GM18867 (cell line): ENCODE data around the gene STUB1.
A peak's percentile ranks its signal among the peaks of the same experiment; 100 is the strongest.

Experiments used
- ATAC-seq: cut with Tn5 transposase; IDR thresholded peaks from one replicate; pipeline ENCODE4 v1.9.1; 2021; ENCODE audit warnings: mild to moderate bottlenecking, moderate library complexity; ENCODE audit not compliant: unreplicated experiment

STUB1 gene

DNA sequence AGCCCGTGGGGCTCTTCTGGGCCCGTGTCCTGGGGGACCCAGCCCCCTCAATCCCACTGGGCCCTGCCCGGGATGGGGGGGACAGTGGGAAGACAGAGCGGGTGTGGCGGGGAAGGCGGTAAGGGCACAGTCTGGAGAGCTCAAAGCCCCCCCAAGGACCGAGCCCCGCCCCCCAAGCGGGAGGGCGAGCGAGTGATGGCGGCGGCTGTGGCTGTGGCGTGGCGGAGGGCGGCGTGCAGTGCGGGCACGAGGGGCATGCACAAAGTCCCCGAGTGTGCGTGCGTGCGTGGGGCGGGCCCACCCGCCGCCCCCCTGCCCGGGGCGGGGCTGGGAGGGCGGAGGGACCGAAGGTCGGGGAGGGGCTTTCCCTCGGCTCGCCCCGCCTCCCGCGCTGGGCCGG, 13.6 kb downstream of the STUB1 start:
- no peak for ATAC-seq

DNA sequence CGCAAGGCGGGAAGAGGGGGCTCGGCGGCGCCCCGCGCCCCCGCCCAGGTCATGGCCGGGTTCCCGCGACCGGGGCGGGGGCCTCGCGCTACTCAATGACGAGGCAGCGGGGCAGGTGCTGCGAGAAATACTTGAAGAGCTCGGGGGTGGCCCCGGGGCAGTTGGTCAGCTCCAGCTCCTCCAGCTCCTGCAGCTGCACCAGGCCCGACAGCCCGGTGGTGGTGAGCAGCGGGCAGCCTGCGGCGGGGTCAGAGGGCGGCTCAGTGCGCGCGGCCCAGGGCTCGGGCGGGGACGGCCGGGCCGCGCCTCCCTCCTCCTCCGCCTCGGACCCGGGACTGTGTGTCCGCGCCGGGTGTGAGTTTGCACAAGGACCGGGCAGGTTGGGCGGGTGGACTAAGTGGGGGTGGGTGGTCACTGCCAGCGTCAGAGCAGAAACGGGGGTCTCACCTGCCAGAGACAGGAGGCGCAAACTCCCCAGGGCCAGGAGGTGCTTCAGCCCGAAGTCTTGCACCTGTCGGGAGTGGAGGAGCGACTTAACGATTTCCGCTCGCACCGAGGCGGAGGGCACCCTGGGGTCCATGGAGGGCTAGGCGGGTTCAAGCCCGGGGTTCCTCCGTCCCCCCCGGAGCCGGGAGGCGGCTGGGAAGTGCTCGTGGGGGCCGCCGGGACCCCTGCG, 14.1 kb downstream of the STUB1 start:
- ATAC-seq: no peak

GRCh38 chr16:694863-695354, 14.7 kb downstream of the STUB1 start:
- ATAC-seq: no peak

DNA sequence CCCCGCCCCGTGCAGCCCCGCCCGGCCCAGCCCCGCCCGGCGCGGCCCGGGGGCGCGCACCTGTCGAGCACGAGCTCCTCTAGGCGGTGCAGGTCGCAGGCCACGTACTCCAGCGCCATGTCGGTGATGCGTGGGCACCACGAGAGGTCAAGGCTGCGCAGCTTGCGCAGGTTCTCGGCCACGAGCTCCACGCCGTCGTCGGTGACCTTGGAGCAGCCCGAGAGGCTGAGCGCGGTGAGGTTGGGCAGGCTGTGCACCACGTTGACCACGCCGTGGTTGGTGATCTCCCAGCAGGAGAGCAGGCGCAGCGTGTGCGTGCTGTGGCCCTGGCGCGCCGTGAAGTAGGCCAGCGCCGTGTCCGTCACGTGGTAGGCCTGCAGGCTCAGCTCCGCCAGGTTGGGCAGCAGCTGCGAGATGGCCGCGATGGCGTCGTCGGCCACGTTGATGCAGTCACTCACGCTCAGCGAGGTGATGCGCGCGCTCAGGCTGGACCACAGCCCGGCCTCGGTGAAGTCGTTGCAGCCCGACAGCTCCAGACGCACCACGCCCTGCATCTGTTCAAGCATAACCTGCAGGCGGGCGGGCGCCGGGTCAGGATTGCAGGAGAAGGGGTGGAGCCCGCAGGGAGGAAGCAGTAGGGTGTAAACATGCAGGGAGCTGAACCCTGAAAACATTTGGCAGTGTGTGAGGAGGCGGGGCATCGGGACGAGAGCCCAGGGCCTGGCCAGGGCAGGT, 15.3 kb downstream of the STUB1 start:
- peak; percentile 38 for ATAC-seq

DNA sequence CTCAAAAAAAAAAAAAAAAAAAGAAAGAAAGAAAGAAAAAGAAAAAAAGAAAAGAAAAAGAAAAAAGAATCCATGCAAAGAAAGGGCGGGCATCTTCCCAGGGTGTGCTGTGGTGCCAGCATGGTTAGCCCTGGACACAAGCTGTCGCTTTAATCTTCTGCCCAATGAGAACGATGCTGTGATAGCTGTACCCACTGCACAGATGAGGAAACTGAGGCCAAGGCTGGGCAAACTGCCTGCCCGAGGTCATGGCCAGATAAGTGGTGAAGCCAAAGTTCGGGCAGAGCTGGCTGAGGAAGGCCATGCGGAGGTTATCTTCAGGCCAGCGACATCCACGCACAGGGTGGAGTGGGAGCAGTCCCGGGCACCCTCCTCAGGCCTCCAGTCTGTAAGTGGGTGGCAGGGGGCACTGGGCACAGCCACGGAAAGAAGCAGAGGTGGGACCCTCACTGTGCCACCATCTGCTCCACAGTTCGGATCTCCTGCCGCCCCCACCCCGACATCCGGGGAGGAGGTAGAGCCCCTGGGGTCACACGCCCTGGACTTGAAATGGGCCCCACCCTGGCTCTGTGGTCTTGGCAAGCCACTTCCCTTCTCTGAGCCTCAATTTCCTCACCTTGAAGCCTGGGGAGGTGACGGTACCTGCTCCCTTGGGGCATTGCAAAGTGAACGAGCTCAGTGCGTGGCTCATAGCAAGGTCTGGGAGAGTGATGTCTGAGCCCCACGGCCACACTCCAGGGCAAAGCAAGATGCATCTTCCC, 18.9 kb downstream of the STUB1 start:
- ATAC-seq: no peak

GRCh38 chr16:700684-701584, 20.7 kb downstream of the STUB1 start:
- no peak for ATAC-seq

DNA sequence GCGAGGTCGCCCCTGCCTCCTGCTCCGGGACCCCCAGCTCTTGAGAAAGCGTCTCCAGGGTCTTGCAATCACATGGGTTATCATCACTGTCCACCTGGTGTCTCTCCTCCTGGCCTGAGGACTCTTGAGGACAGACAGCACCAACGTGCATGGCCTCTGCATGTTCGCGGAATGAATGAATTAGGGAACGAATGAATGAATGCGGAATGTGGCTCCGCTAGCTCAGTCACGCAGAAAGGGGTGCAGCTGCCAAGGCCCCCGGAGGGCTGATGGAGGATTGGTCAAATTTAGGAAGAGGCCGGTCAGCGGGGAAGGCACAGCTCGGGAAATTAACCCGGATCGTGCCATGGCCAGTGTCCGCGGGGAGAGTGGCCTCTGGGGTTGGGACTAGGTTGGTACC, 22.1 kb downstream of the STUB1 start:
- ATAC-seq: no peak

GRCh38 chr16:703406-703805, 23.2 kb downstream of the STUB1 start:
- ATAC-seq: no peak

DNA sequence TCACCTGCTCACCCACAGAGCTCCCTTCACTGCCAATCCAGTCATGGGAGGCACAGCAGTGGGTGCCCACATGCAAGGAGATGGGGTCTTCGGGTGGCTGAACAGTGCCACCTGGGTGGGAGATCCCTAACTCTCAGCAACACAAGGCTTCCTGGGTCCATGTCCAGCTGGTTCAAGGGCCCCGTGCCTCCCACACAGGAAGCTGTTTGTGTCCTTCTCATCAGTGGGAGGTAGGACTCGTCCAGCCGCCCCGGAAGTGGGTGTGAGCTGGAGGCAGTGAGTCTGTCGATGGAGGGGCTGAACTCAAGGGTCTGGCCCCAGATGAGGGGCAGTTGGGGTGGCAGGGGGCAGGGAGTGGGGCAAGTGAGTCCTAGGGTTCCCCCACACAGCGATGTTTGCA, 23.8 kb downstream of the STUB1 start:
- no peak for ATAC-seq

GRCh38 chr16:704552-705380, 24.6 kb downstream of the STUB1 start:
- ATAC-seq: no peak

- ATAC-seq: no peak
These were observed 25.4 kb downstream of the STUB1 start, which contains the start of gene FBXL16 for GRCh38 chr16:705431-706188. Gene FBXL16, minus strand, starts transcription at chr16:705801. Its CDS starts 8,396 bp downstream, at chr16:697405.

DNA sequence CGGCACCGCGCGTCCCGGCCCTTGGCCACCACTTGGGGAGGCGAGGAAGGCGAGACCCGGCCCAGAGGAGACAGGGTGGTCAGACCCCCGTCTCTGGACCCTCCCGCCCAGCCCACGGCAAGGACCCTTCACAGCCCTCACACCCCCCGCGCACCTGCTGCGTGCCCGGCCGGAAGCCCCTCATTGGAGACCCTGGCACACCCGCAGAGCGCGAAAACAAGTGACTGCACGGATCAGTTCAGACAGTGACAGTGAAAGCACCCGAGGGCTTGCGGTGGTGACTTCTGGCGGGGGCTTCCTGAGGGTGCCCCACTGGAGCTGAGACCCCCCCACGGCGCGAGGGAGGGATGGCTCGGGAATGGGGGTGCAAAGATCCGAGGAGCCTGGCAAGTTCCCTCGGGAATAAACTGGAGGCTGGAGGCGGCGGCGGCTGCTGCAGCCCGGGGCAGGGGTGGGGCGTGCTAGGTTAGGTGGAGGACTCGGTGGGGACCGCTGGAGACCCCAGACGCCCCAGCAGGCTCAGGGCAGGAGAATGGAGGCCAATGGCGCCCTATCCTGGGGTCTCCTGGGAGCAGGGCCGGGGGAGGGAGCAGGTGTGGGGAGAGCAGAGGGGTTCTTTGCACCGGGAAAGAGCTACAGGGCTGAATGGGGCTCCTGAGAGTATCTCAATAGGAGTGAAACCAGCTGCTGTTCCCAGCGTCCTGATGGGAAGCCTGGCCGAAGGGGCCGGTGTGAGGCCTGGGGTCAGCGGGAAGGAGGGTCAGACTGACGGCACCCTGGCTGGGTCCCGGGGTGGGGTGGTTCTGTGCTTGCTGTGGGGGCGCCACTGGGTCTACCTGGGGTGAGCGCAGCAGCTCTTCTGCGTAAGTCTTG, 26.2 kb downstream of the STUB1 start:
- no peak for ATAC-seq

- no peak for ATAC-seq
These were observed 26.9 kb downstream of the STUB1 start for GRCh38 chr16:707062-707538.

- ATAC-seq: no peak
These were observed 27.8 kb downstream of the STUB1 start for GRCh38 chr16:708019-708418.

GRCh38 chr16:708959-709358, 28.7 kb downstream of the STUB1 start:
- ATAC-seq: no peak

- ATAC-seq: no peak
These were observed 29.6 kb downstream of the STUB1 start for GRCh38 chr16:709566-710499.
